A673 (cell line): ENCODE measurements around the gene CLEC3A. TPM values are rescaled to one million over a fixed set of nuclear protein-coding genes. Genes with fewer than 3 reads are reported as not detected.

Experiments
- Bru-seq: library from RNA; stranded (reverse); fragments of 400-500 nt; gene quantifications from one replicate; lab custom pipeline; 2021; lab: Mats Ljungman, UMichigan
- BruChase-seq, 2 experiments: library from RNA; stranded (reverse); fragments of 400-500 nt; gene quantifications; one replicate each; lab custom pipeline; 2021; lab: Mats Ljungman, UMichigan
- BruUV-seq: library from RNA; stranded (reverse); fragments of 400-500 nt; replicated peaks from 2 replicates; lab custom pipeline; 2021; lab: Mats Ljungman, UMichigan
- CTCF ChIA-PET: fragments of 300-600 bp; sonication (Branson Sonifier 250); formaldehyde crosslinking; loops from one replicate; lab custom pipeline; 2022; ENCODE audit warnings: antibody characterized with exemption; lab: Charles Lee
- POLR2A ChIA-PET: fragments of 300-600 bp; sonication (Branson Sonifier 250); formaldehyde crosslinking; loops from one replicate; lab custom pipeline; 2022; ENCODE audit warnings: antibody characterized with exemption; ENCODE audit not compliant: low non-redundant PET; lab: Charles Lee
- DNase-seq: peaks from one replicate; pipeline ENCODE4 v3.0.0-alpha.2; 2015; ENCODE audit warnings: low spot score
- H3K27ac ChIP-seq: fragments of 200-600 bp; sonication (generic); 2 replicates; pipeline ENCODE4 v1.5.1; 2016; ENCODE audit warnings: mixed run types, low read depth, mild to moderate bottlenecking, mixed read lengths, antibody characterized with exemption, low read length; ENCODE audit not compliant: poor library complexity, severe bottlenecking
- H3K27me3 ChIP-seq: fragments of 200-600 bp; sonication (generic); replicated peaks from 2 replicates; pipeline ENCODE4 v1.6.1; 2017; ENCODE audit warnings: mixed run types, low read depth, mild to moderate bottlenecking, mixed read lengths, antibody characterized with exemption, low read length; ENCODE audit not compliant: insufficient read depth, poor library complexity
- H3K36me3 ChIP-seq: fragments of 200-600 bp; sonication (generic); 2 replicates; pipeline ENCODE4 v1.6.1; 2016; ENCODE audit warnings: mixed run types, mild to moderate bottlenecking, mixed read lengths, antibody characterized with exemption, low read length; ENCODE audit not compliant: insufficient read depth, poor library complexity, severe bottlenecking
- H3K4me1 ChIP-seq: fragments of 200-600 bp; sonication (generic); 2 replicates; pipeline ENCODE4 v1.6.1; 2017; ENCODE audit warnings: mixed run types, mild to moderate bottlenecking, mixed read lengths, antibody characterized with exemption, low read length; ENCODE audit not compliant: insufficient read depth, poor library complexity, severe bottlenecking
- H3K4me3 ChIP-seq: fragments of 200-600 bp; sonication (generic); 2 replicates; pipeline ENCODE4 v1.5.1; 2016; ENCODE audit warnings: low read depth, mixed run types, mild to moderate bottlenecking, mixed read lengths, low read length; ENCODE audit not compliant: poor library complexity, severe bottlenecking
- H3K9me3 ChIP-seq: fragments of 200-600 bp; sonication (generic); 2 replicates; pipeline ENCODE4 v1.6.1; 2016; ENCODE audit warnings: mixed run types, low read depth, mild to moderate bottlenecking, mixed read lengths, antibody characterized with exemption, low read length; ENCODE audit not compliant: poor library complexity, severe bottlenecking
- CTCF ChIP-seq: fragments of 300-800, 200-600 bp; sonication (generic); conservative IDR thresholded peaks from 2 replicates; pipeline ENCODE4 v1.5.1; 2017; ENCODE audit warnings: low read depth, mild to moderate bottlenecking, antibody characterized with exemption, low read length, moderate library complexity, mixed read lengths
- EZH2 ChIP-seq: fragments of 200-600 bp; sonication (generic); IDR thresholded peaks from 2 replicates; pipeline ENCODE4 v1.6.1; 2017; ENCODE audit warnings: borderline replicate concordance, low read depth, mild to moderate bottlenecking, mixed read lengths, antibody characterized with exemption, low read length; ENCODE audit not compliant: poor library complexity, severe bottlenecking
- intact Hi-C: fragments of 100-400 bp; cut with micrococcal nuclease; formaldehyde crosslinking; loops from one replicate; pipeline ENCODE4 v1.10.0; 2022; ENCODE audit not compliant: unreplicated experiment
- long read RNA-seq: library from polyadenylated mRNA; stranded (forward); transcript quantifications from one replicate; pipeline ENCODE4 v2.0.0, GENCODE V29; 2022
- total RNA-seq: library from RNA; stranded (reverse); gene quantifications from 2 replicates; pipeline ENCODE4 v1.2.3, GENCODE V29; 2021

Gene CLEC3A
- total RNA-seq (0.17 TPM in 1 of 2 replicates, not detected in the other), Bru-seq, nascent RNA (percentile 15 among the genes with signal in this experiment), BruChase-seq, experiment 1, labeled RNA remaining after a 2-hour chase (percentile 19 among the genes with signal in this experiment), BruChase-seq, experiment 2, labeled RNA remaining after a 6-hour chase (percentile 29 among the genes with signal in this experiment)
- long read RNA-seq = 0 reads

GRCh38 chr16:78022347-78023060 is at the start of gene CLEC3A:
TSS of gene CLEC3A (plus strand) at chr16:78022548. CDS start at chr16:78022627, 79 bp downstream.
- peak; percentile 10 for DNase-seq
- TF ChIP-seq EZH2 (no peak), CTCF (no peak)
- ChIA-PET POLR2A (no interaction called here), CTCF (no interaction called here)
- BruUV-seq = no TSS peak
- Histone ChIP-seq H3K27me3 (no peaks in the 10 kb centered on the region), H3K4me3 (no peak within 1 kb of the TSS), H3K36me3 (no peaks in the 10 kb centered on the region), H3K4me1 (peaks cover 4% of the 10 kb centered on the region), H3K9me3 (no peaks in the 10 kb centered on the region), H3K27ac (peak within 1 kb of the TSS; percentile 8)
- intact Hi-C loops = no loop called here

GRCh38 chr16:77974883-77975282 is 47.5 kb upstream of the CLEC3A start:
- Histone ChIP-seq H3K36me3 (no peaks in the 10 kb centered on the region), H3K27me3 (no peaks in the 10 kb centered on the region), H3K4me3 (no peak overlapping the region), H3K9me3 (no peaks in the 10 kb centered on the region), H3K27ac (no peak overlapping the region), H3K4me1 (no peaks in the 10 kb centered on the region)
- CTCF ChIA-PET = no interaction called here
- intact Hi-C loops = loop anchor here (10.0 kb wide), 1 partner anchor 740 kb away; no protein-coding TSS in a partner anchor
- DNase-seq = no peak
- POLR2A ChIA-PET = no interaction called here
- TF ChIP-seq CTCF (no peak), EZH2 (no peak)
- no TSS peak for BruUV-seq

GRCh38 chr16:77975942-77976341 is 46.4 kb upstream of the CLEC3A start:
- intact Hi-C loops = loop anchor here (10.0 kb wide), 1 partner anchor 741 kb away; no protein-coding TSS in a partner anchor
- TF ChIP-seq CTCF = no peak
- TF ChIP-seq EZH2 = no peak
- ChIA-PET POLR2A (no interaction called here), CTCF (no interaction called here)
- no peak overlapping the region for H3K4me3 ChIP-seq
- no peak for DNase-seq
- H3K4me1 ChIP-seq = no peaks in the 10 kb centered on the region
- H3K9me3 ChIP-seq = no peaks in the 10 kb centered on the region
- no peaks in the 10 kb centered on the region for H3K27me3 ChIP-seq
- H3K36me3 ChIP-seq = no peaks in the 10 kb centered on the region
- no TSS peak for BruUV-seq
- H3K27ac ChIP-seq = no peak overlapping the region
